Rectal smooth muscle tissue (tissue), 1 donor: ENCODE measurements around the gene DMD.

Source experiments
- H3K27ac ChIP-seq: one replicate; pipeline ENCODE4 v1.7.0; 2013; ENCODE audit warnings: low read depth, low read length, inconsistent platforms
- H3K27me3 ChIP-seq: one replicate; pipeline ENCODE4 v1.7.0; 2013; ENCODE audit warnings: low read length; ENCODE audit not compliant: control insufficient read depth, insufficient read depth
- H3K36me3 ChIP-seq: one replicate; pipeline ENCODE4 v1.7.0; 2013; ENCODE audit warnings: low read length; ENCODE audit not compliant: control insufficient read depth, insufficient read depth
- H3K4me1 ChIP-seq: one replicate; pipeline ENCODE4 v1.7.0; 2013; ENCODE audit warnings: low read length; ENCODE audit not compliant: control insufficient read depth, insufficient read depth
- H3K4me3 ChIP-seq: one replicate; pipeline ENCODE4 v1.7.0; 2013; ENCODE audit warnings: low read length
- H3K9ac ChIP-seq: one replicate; pipeline ENCODE4 v1.7.0; 2013; ENCODE audit warnings: low read length

The DMD gene

GRCh38 chrX:31271615-31272471 is 1939.5 kb downstream of the DMD start:
- Histone ChIP-seq H3K4me1 (no peaks in the 10 kb centered on the region), H3K9ac (no peak overlapping the region), H3K4me3 (no peak overlapping the region), H3K27me3 (no peaks in the 10 kb centered on the region), H3K36me3 (no peaks in the 10 kb centered on the region), H3K27ac (no peak overlapping the region)

GRCh38 chrX:31269914-31270313 is 1941.4 kb downstream of the DMD start:
- no peak overlapping the region for H3K27ac ChIP-seq
- no peak overlapping the region for H3K4me3 ChIP-seq
- no peaks in the 10 kb centered on the region for H3K36me3 ChIP-seq
- no peaks in the 10 kb centered on the region for H3K4me1 ChIP-seq
- no peak overlapping the region for H3K9ac ChIP-seq
- no peaks in the 10 kb centered on the region for H3K27me3 ChIP-seq

GRCh38 chrX:31268359-31268758 is 1943.0 kb downstream of the DMD start:
- H3K36me3 ChIP-seq = no peaks in the 10 kb centered on the region
- H3K4me1 ChIP-seq = no peaks in the 10 kb centered on the region
- no peak overlapping the region for H3K9ac ChIP-seq
- no peak overlapping the region for H3K27ac ChIP-seq
- H3K4me3 ChIP-seq = no peak overlapping the region
- no peaks in the 10 kb centered on the region for H3K27me3 ChIP-seq

- H3K27me3 ChIP-seq = no peaks in the 10 kb centered on the region
- H3K4me1 ChIP-seq = no peaks in the 10 kb centered on the region
- no peak overlapping the region for H3K9ac ChIP-seq
- H3K4me3 ChIP-seq = peak overlapping the region; percentile 65
- peak overlapping the region; percentile 44 for H3K27ac ChIP-seq
- H3K36me3 ChIP-seq = no peaks in the 10 kb centered on the region
Measured at GRCh38 chrX:31266203-31267076, 1944.9 kb downstream of the DMD start.

DNA sequence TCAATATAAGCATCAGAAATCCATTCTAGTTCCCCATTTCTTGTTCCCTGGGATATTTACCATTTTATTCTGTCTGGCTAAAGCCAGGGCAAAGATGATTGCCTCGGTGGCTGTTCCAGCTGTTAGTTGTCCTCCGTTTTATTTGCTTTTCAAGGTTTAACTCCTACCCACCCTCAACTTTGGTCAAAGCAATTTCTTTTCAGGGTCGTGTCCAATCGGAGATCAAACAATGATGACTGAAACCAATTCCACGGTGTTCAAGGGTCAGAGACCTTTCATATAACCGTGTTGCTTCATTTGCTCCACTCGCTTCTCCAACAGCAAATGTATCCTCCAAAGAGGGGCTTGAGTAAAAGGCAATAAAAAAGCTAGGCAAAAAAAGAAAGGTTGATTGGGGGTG is 1946.0 kb downstream of the DMD start:
- H3K36me3 ChIP-seq = no peaks in the 10 kb centered on the region
- H3K27me3 ChIP-seq = no peaks in the 10 kb centered on the region
- peak overlapping the region; percentile 5 for H3K4me3 ChIP-seq
- no peak overlapping the region for H3K9ac ChIP-seq
- H3K27ac ChIP-seq = no peak overlapping the region
- H3K4me1 ChIP-seq = no peaks in the 10 kb centered on the region

- Histone ChIP-seq H3K4me1 (no peaks in the 10 kb centered on the region), H3K36me3 (no peaks in the 10 kb centered on the region), H3K9ac (no peak overlapping the region), H3K27me3 (no peaks in the 10 kb centered on the region), H3K4me3 (no peak overlapping the region), H3K27ac (no peak overlapping the region)
Measured at GRCh38 chrX:31260351-31260750, 1951.0 kb downstream of the DMD start.

- H3K4me1 ChIP-seq = no peaks in the 10 kb centered on the region
- H3K27ac ChIP-seq = no peak overlapping the region
Measured at GRCh38 chrX:31258166-31258565, 1953.2 kb downstream of the DMD start.

DNA sequence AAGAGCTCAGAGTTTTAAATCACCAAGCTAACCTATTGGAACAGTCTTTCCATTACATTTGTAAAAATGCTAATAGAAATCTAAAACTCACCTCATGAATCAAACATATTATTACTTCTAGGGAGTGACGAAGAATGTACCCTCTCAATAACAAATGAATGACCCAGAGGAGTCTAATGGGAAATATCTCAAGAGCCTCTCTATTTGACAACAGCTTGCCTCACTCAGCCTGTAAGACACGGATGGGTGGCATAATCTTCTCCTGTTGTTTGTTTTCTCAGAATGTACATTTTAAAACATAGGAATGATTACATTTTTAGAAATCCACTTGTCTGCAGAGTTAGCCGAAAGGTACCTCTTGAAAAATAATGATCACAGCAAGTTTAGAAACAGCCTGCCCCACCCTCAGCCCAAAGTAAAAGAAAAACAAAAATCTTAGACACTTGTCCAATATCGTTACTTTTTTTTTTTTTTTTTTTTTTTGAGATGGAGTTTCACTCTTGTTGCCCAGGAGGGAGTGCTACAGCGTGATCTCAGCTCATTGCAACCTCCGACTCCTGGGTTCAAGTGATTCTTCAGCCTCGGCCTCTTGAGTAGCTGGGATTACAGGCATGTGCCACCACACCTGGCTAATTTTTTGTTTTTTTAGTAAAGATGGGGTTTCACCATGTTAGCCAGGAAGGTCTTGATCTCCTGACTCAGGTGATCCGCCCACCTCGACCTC is 1955.9 kb downstream of the DMD start:
- Histone ChIP-seq H3K36me3 (no peaks in the 10 kb centered on the region), H3K27me3 (no peaks in the 10 kb centered on the region), H3K9ac (no peak overlapping the region), H3K4me3 (no peak overlapping the region), H3K4me1 (no peaks in the 10 kb centered on the region), H3K27ac (no peak overlapping the region)

More at GRCh38 chrX:31258166-31258565, 1953.2 kb downstream of the DMD start:
- Histone ChIP-seq H3K27me3 (no peaks in the 10 kb centered on the region), H3K36me3 (no peaks in the 10 kb centered on the region), H3K4me3 (no peak overlapping the region), H3K9ac (no peak overlapping the region)

- Histone ChIP-seq H3K9ac (no peak overlapping the region), H3K4me3 (no peak overlapping the region), H3K27me3 (no peaks in the 10 kb centered on the region), H3K4me1 (no peaks in the 10 kb centered on the region), H3K36me3 (no peaks in the 10 kb centered on the region), H3K27ac (no peak overlapping the region)
Measured at GRCh38 chrX:31252133-31252532, 1959.2 kb downstream of the DMD start.

- Histone ChIP-seq H3K36me3 (no peaks in the 10 kb centered on the region), H3K27ac (no peak overlapping the region), H3K4me1 (no peaks in the 10 kb centered on the region), H3K9ac (no peak overlapping the region), H3K27me3 (no peaks in the 10 kb centered on the region), H3K4me3 (no peak overlapping the region)
Measured at GRCh38 chrX:31251336-31251735, 1960.0 kb downstream of the DMD start.

DNA sequence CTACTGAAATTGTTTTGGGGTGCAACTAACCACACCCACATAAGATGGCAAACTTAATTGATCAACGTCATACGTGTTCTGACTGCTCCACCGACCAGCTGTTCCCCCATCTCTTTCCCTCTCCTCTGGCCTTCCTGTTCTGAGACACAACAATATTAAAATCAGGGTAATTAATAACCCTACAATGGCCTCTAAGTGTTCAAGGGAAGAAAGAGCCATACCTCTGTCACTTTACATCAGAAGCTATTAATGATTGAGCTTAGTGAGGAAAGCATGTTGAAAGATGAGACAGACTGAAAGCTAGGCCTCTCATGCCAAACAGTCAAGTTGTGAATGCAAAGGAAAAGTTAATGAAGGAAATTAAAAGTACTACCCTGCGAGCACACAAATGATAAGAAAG is 1965.6 kb downstream of the DMD start:
- no peak overlapping the region for H3K27ac ChIP-seq

DNA sequence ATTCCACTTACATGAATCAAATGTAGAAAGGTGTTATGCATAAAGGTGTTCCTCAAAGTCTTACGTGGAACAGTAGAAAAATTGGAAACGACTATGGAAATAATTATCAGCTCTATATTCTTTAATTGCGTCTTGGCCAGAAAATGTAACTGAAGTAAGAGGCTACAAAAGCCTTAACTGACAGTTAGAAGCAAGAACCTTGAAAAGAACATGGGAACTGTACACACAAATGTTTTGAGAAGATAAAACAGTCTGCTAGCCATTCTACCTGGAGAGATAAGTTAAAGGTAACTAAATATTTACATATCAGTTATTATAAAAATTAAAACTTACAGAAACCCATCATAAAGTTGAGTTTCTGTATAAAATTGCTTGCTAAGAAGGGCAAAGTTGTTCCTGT is 1967.5 kb downstream of the DMD start:
- H3K27ac ChIP-seq = no peak overlapping the region

More for the DNA sequence above, 1965.6 kb downstream of the DMD start:
- no peak overlapping the region for H3K4me3 ChIP-seq
- no peaks in the 10 kb centered on the region for H3K4me1 ChIP-seq
- no peak overlapping the region for H3K9ac ChIP-seq
- no peaks in the 10 kb centered on the region for H3K36me3 ChIP-seq
- no peaks in the 10 kb centered on the region for H3K27me3 ChIP-seq

More for the DNA sequence above, 1967.5 kb downstream of the DMD start:
- H3K27me3 ChIP-seq = no peaks in the 10 kb centered on the region
- no peak overlapping the region for H3K9ac ChIP-seq
- H3K36me3 ChIP-seq = no peaks in the 10 kb centered on the region
- H3K4me1 ChIP-seq = no peaks in the 10 kb centered on the region
- H3K4me3 ChIP-seq = no peak overlapping the region
